Caco-2 (cell line): ENCODE results near the gene POLR1A. TPM values are rescaled to one million over a fixed set of nuclear protein-coding genes. Genes with fewer than 3 reads are reported as not detected.

Experiments
- BruUV-seq: library from RNA; stranded (reverse); fragments of 400-500 nt; replicated peaks from 2 replicates; lab custom pipeline; 2021; lab: Mats Ljungman, UMichigan
- CTCF ChIA-PET: fragments of 300-600 bp; sonication (Branson Sonifier 250); formaldehyde crosslinking; loops from one replicate; lab custom pipeline; 2022; ENCODE audit warnings: antibody characterized with exemption; lab: Charles Lee
- POLR2A ChIA-PET: fragments of 300-600 bp; sonication (Branson Sonifier 250); formaldehyde crosslinking; loops from one replicate; lab custom pipeline; 2022; ENCODE audit warnings: antibody characterized with exemption; lab: Charles Lee
- DNase-seq, 2 experiments: peaks; one replicate each; pipeline versions ENCODE4 v3.0.0 to v3.0.0-alpha.2; 2020 to 2022
- H3K27me3 ChIP-seq: replicated peaks from 2 replicates; pipeline ENCODE4 v1.6.0; 2011; ENCODE audit warnings: low read length; ENCODE audit not compliant: control insufficient read depth, insufficient read depth
- H3K36me3 ChIP-seq: 2 replicates; pipeline ENCODE4 v1.5.1; 2011; ENCODE audit warnings: low read length; ENCODE audit not compliant: control insufficient read depth, insufficient read depth
- H3K4me1 ChIP-seq: fragments of 250-450 bp; sonication (Bioruptor Pico); 2 replicates; pipeline ENCODE4 v1.5.1; 2020; ENCODE audit warnings: mild to moderate bottlenecking
- H3K4me3 ChIP-seq: 2 replicates; pipeline ENCODE4 v1.5.1; 2011; ENCODE audit warnings: low read depth, mild to moderate bottlenecking, control low read depth, low read length
- H3K9me3 ChIP-seq: fragments of 250-450 bp; sonication (Bioruptor Pico); 2 replicates; pipeline ENCODE4 v1.5.1; 2020; ENCODE audit warnings: mild to moderate bottlenecking, moderate library complexity
- H3K27ac Mint-ChIP-seq: one replicate; pipeline ENCODE4 v1.8.0; 2022; ENCODE audit warnings: mixed read lengths; ENCODE audit not compliant: unreplicated experiment
- H3K27me3 Mint-ChIP-seq: one replicate; pipeline ENCODE4 v1.8.0; 2022; ENCODE audit warnings: mixed read lengths; ENCODE audit not compliant: insufficient read depth, unreplicated experiment
- H3K36me3 Mint-ChIP-seq: one replicate; pipeline ENCODE4 v1.8.0; 2022; ENCODE audit warnings: mild to moderate bottlenecking, mixed read lengths; ENCODE audit not compliant: insufficient read depth, unreplicated experiment
- H3K4me1 Mint-ChIP-seq: one replicate; pipeline ENCODE4 v1.8.0; 2022; ENCODE audit warnings: low read depth, mixed read lengths; ENCODE audit not compliant: unreplicated experiment
- H3K4me3 Mint-ChIP-seq: one replicate; pipeline ENCODE4 v1.8.0; 2022; ENCODE audit warnings: mild to moderate bottlenecking, moderate library complexity, mixed read lengths; ENCODE audit not compliant: unreplicated experiment
- H3K9me3 Mint-ChIP-seq: one replicate; pipeline ENCODE4 v1.8.0; 2022; ENCODE audit warnings: mixed read lengths; ENCODE audit not compliant: unreplicated experiment
- CTCF ChIP-seq, 2 experiments: fragments of 200-600 bp in 1 of 2; IDR thresholded peaks; 1 replicate in 1 of 2; 2 replicates in 1 of 2; pipeline versions ENCODE4 v1.5.1 to v1.8.0; 2011 to 2022; ENCODE audit warnings: antibody characterized with exemption in 1 of 2, control low read depth in 1 of 2, inconsistent platforms in 1 of 2, low read depth in 1 of 2, low read length in 1 of 2, mild to moderate bottlenecking in 1 of 2, moderate library complexity in 1 of 2; ENCODE audit not compliant: insufficient read depth in 1 of 2, severe bottlenecking in 1 of 2, unreplicated experiment in 1 of 2
- intact Hi-C: fragments of 100-400 bp; cut with micrococcal nuclease; formaldehyde crosslinking; loops from one replicate; pipeline ENCODE4 v1.10.0; 2022; ENCODE audit not compliant: unreplicated experiment
- total RNA-seq: library from RNA; stranded (reverse); gene quantifications from 2 replicates; pipeline ENCODE4 v1.2.3, GENCODE V29; 2022

Gene POLR1A
- total RNA-seq, 1 experiment from 2014 or later = 73.8 TPM

GRCh38 chr2:86124683-86125082, 19.0 kb upstream of the POLR1A start:
- H3K27me3 Mint-ChIP-seq = no peaks in the 10 kb centered on the region

GRCh38 chr2:86123328-86123925, 17.7 kb upstream of the POLR1A start:
- intact Hi-C loops = no loop called here
- Histone ChIP-seq H3K4me3 (no peak overlapping the region), H3K4me1 (peaks cover 7% of the 10 kb centered on the region), H3K36me3 (peaks cover 8% of the 10 kb centered on the region), H3K27me3 (no peaks in the 10 kb centered on the region), H3K9me3 (no peaks in the 10 kb centered on the region)
- ChIA-PET CTCF (no interaction called here), POLR2A (no interaction called here)
- peaks cover 100% of the 10 kb centered on the region for H3K36me3 Mint-ChIP-seq
- H3K27ac Mint-ChIP-seq = no peak overlapping the region
- no peak for TF ChIP-seq CTCF (IDR thresholded peaks at IDR 0.05; ENCODE audit: insufficient read depth in 1 of 2, low read depth in 1 of 2, low read length in 1 of 2, severe bottlenecking in 1 of 2, unreplicated experiment in 1 of 2)
- H3K27me3 Mint-ChIP-seq = no peaks in the 10 kb centered on the region
- peaks cover 11% of the 10 kb centered on the region for H3K4me1 Mint-ChIP-seq
- no peaks in the 10 kb centered on the region for H3K9me3 Mint-ChIP-seq
- no TSS peak for BruUV-seq
- H3K4me3 Mint-ChIP-seq = no peak overlapping the region
- DNase-seq = no peak

More at GRCh38 chr2:86124683-86125082, 19.0 kb upstream of the POLR1A start:
- no peaks in the 10 kb centered on the region for H3K9me3 Mint-ChIP-seq
- no peaks in the 10 kb centered on the region for H3K9me3 ChIP-seq
- BruUV-seq = no TSS peak
- no peaks in the 10 kb centered on the region for H3K4me1 ChIP-seq
- no peak for DNase-seq
- no peaks in the 10 kb centered on the region for H3K4me1 Mint-ChIP-seq
- H3K27ac Mint-ChIP-seq = no peak overlapping the region
- H3K27me3 ChIP-seq = no peaks in the 10 kb centered on the region
- intact Hi-C loops = no loop called here
- H3K36me3 Mint-ChIP-seq = peaks cover 100% of the 10 kb centered on the region
- H3K4me3 Mint-ChIP-seq = no peak overlapping the region
- H3K4me3 ChIP-seq = no peak overlapping the region
- ChIA-PET CTCF (no interaction called here), POLR2A (no interaction called here)
- peaks cover 8% of the 10 kb centered on the region for H3K36me3 ChIP-seq
- no peak for TF ChIP-seq CTCF (IDR thresholded peaks at IDR 0.05; ENCODE audit: insufficient read depth in 1 of 2, low read depth in 1 of 2, low read length in 1 of 2, severe bottlenecking in 1 of 2, unreplicated experiment in 1 of 2)

GRCh38 chr2:86118130-86118529, 12.4 kb upstream of the POLR1A start:
- H3K27ac Mint-ChIP-seq = peak overlapping the region; percentile 40
- H3K4me1 Mint-ChIP-seq = peaks cover 53% of the 10 kb centered on the region
- POLR2A ChIA-PET = interaction anchor here (1.3 to 2.0 kb wide), 2 partner anchors 12 to 77 kb away, joined by 4 to 22 read pairs; partner anchors contain the start of genes IMMT, POLR1A and PTCD3
- Histone ChIP-seq H3K4me3 (no peak overlapping the region), H3K4me1 (peaks cover 32% of the 10 kb centered on the region), H3K27me3 (no peaks in the 10 kb centered on the region), H3K9me3 (no peaks in the 10 kb centered on the region), H3K36me3 (peaks cover 7% of the 10 kb centered on the region)
- peaks cover 100% of the 10 kb centered on the region for H3K36me3 Mint-ChIP-seq
- intact Hi-C loops = no loop called here
- H3K4me3 Mint-ChIP-seq = peak overlapping the region; percentile 2
- H3K27me3 Mint-ChIP-seq = no peaks in the 10 kb centered on the region
- H3K9me3 Mint-ChIP-seq = no peaks in the 10 kb centered on the region
- TF ChIP-seq CTCF (IDR thresholded peaks at IDR 0.05; ENCODE audit: insufficient read depth in 1 of 2, low read depth in 1 of 2, low read length in 1 of 2, severe bottlenecking in 1 of 2, unreplicated experiment in 1 of 2) = peak; percentile 14 to 19
- no TSS peak for BruUV-seq
- peak in 1 of 2 experiments; percentile 42 for DNase-seq
- CTCF ChIA-PET = interaction anchor here (1.8 to 2.8 kb wide), 3 partner anchors 12 to 290 kb away, joined by 10 to 13 read pairs (median 11); partner anchors contain the start of genes POLR1A and PTCD3
